GM23338 (cell line): ENCODE measurements around the gene TNIP3. TPM values are rescaled to one million over a fixed set of nuclear protein-coding genes. Genes with fewer than 3 reads are reported as not detected.

Experiments
- ATAC-seq: fragments of 200-7000 bp; cut with Tn5 transposase; 3 replicates; pipeline ENCODE4 v1.9.1; 2020
- DNase-seq: peaks from one replicate; pipeline ENCODE4 v3.0.0-alpha.2; 2015; ENCODE audit warnings: low spot score
- H2AFZ ChIP-seq: fragments of 200-600 bp; sonication (generic); 2 replicates; pipeline ENCODE4 v1.8.0; 2016; ENCODE audit warnings: antibody characterized with exemption, mild to moderate bottlenecking, moderate library complexity
- H3F3A ChIP-seq: fragments of 200-600 bp; sonication (generic); replicated peaks from 2 replicates; pipeline ENCODE4 v1.8.0; 2017; ENCODE audit warnings: antibody characterized with exemption, mixed run types, low read depth
- H3K27ac ChIP-seq: fragments of 200-600 bp; sonication (generic); 2 replicates; pipeline ENCODE4 v1.6.1; 2016; ENCODE audit warnings: low read depth
- H3K27me3 ChIP-seq: fragments of 200-600 bp; sonication (generic); 2 replicates; pipeline ENCODE4 v1.8.0; 2016; ENCODE audit warnings: mild to moderate bottlenecking, mixed run types, moderate library complexity; ENCODE audit not compliant: insufficient read depth
- H3K36me3 ChIP-seq: fragments of 200-600 bp; sonication (generic); 2 replicates; pipeline ENCODE4 v1.8.0; 2016; ENCODE audit warnings: mild to moderate bottlenecking; ENCODE audit not compliant: insufficient read depth
- H3K4me1 ChIP-seq: fragments of 200-600 bp; sonication (generic); 2 replicates; pipeline ENCODE4 v1.8.0; 2016; ENCODE audit warnings: mild to moderate bottlenecking, moderate library complexity; ENCODE audit not compliant: insufficient read depth
- H3K4me2 ChIP-seq: fragments of 200-600 bp; sonication (generic); 2 replicates; pipeline ENCODE4 v1.7.1; 2017; ENCODE audit warnings: mixed run types
- H3K4me3 ChIP-seq: fragments of 200-600 bp; sonication (generic); 2 replicates; pipeline ENCODE4 v1.6.1; 2016; ENCODE audit warnings: mixed run types
- H3K79me2 ChIP-seq: fragments of 200-600 bp; sonication (generic); replicated peaks from 2 replicates; pipeline ENCODE4 v1.8.0; 2017; ENCODE audit warnings: mild to moderate bottlenecking; ENCODE audit not compliant: insufficient read depth
- H3K9me2 ChIP-seq: fragments of 200-600 bp; sonication (generic); 2 replicates; pipeline ENCODE4 v1.8.0; 2017; ENCODE audit not compliant: insufficient read depth
- H4K20me1 ChIP-seq: fragments of 200-600 bp; sonication (generic); replicated peaks from 2 replicates; pipeline ENCODE4 v1.8.0; 2017; ENCODE audit warnings: mild to moderate bottlenecking; ENCODE audit not compliant: insufficient read depth
- H3K27ac Mint-ChIP-seq: 2 replicates; pipeline ENCODE4 v1.8.0; 2020; ENCODE audit warnings: inconsistent platforms, mild to moderate bottlenecking, moderate library complexity, mixed read lengths
- H3K27me3 Mint-ChIP-seq: 3 replicates; pipeline ENCODE4 v1.8.0; 2022; ENCODE audit warnings: low read depth, mild to moderate bottlenecking, moderate library complexity, mixed read lengths, inconsistent platforms; ENCODE audit not compliant: insufficient read depth, poor library complexity
- H3K36me3 Mint-ChIP-seq: 3 replicates; pipeline ENCODE4 v1.8.0; 2021; ENCODE audit warnings: low read depth, mild to moderate bottlenecking, inconsistent platforms, moderate library complexity, mixed read lengths
- H3K4me1 Mint-ChIP-seq: 3 replicates; pipeline ENCODE4 v1.8.0; 2020; ENCODE audit warnings: mild to moderate bottlenecking, inconsistent platforms, mixed read lengths
- H3K4me3 Mint-ChIP-seq: 3 replicates; pipeline ENCODE4 v1.8.0; 2021; ENCODE audit warnings: moderate library complexity, mild to moderate bottlenecking, inconsistent platforms, mixed read lengths
- H3K9me3 Mint-ChIP-seq: 3 replicates; pipeline ENCODE4 v1.8.0; 2020; ENCODE audit warnings: moderate library complexity, mild to moderate bottlenecking, inconsistent platforms, mixed read lengths
- CREB1 ChIP-seq: fragments of 250-450 bp; sonication (Bioruptor Pico); IDR thresholded peaks from 2 replicates; pipeline ENCODE4 v1.5.0; 2020; ENCODE audit warnings: low read depth, mild to moderate bottlenecking, moderate library complexity
- CTCF ChIP-seq, 2 experiments: fragments of 200-600 bp in 1 of 2; sonication (generic) in 1 of 2; conservative IDR thresholded peaks; 2 replicates each; pipeline versions ENCODE4 v1.5.1 to v1.6.1; 2016 to 2017; ENCODE audit warnings: antibody characterized with exemption in 2 of 2, low read depth in 2 of 2, mild to moderate bottlenecking in 2 of 2, moderate library complexity in 1 of 2
- EZH2 ChIP-seq: fragments of 200-600 bp; sonication (generic); IDR thresholded peaks from one replicate; pipeline ENCODE4 v1.8.0; 2017; ENCODE audit warnings: antibody characterized with exemption, mild to moderate bottlenecking, low read depth; ENCODE audit not compliant: unreplicated experiment
- EZH2phosphoT487 ChIP-seq: fragments of 200-600 bp; sonication (generic); IDR thresholded peaks from one replicate; pipeline ENCODE4 v1.8.1; 2018; ENCODE audit warnings: antibody characterized with exemption; ENCODE audit not compliant: unreplicated experiment
- JUNB ChIP-seq: IDR thresholded peaks from one replicate; pipeline ENCODE4 v1.6.1; 2016; ENCODE audit warnings: antibody characterized with exemption; ENCODE audit not compliant: unreplicated experiment
- NANOG ChIP-seq: IDR thresholded peaks from 2 replicates; pipeline ENCODE4 v1.6.1; 2016; ENCODE audit warnings: antibody characterized with exemption, borderline replicate concordance
- POLR2AphosphoS5 ChIP-seq: IDR thresholded peaks from 2 replicates; pipeline ENCODE4 v1.6.1; 2016; ENCODE audit warnings: antibody characterized with exemption, low read depth
- REST ChIP-seq: IDR thresholded peaks from one replicate; pipeline ENCODE4 v1.6.1; 2018; ENCODE audit warnings: antibody characterized with exemption; ENCODE audit not compliant: unreplicated experiment
- ZNF114 ChIP-seq: fragments of 250-450 bp; sonication (Bioruptor Pico); IDR thresholded peaks from 2 replicates; pipeline ENCODE4 v1.5.0; 2020; ENCODE audit warnings: mild to moderate bottlenecking, moderate library complexity
- ZNF331 ChIP-seq: fragments of 250-450 bp; sonication (Bioruptor Pico); IDR thresholded peaks from 2 replicates; pipeline ENCODE4 v1.5.0; 2020; ENCODE audit warnings: low read depth, mild to moderate bottlenecking, moderate library complexity
- ZNF462 ChIP-seq: fragments of 250-450 bp; sonication (Bioruptor Pico); IDR thresholded peaks from 2 replicates; pipeline ENCODE4 v1.5.0; 2020; ENCODE audit warnings: mild to moderate bottlenecking, moderate library complexity
- polyA plus RNA-seq: library from polyadenylated mRNA; unstranded; fragments of >200 nt; fragmentation: Nextera tagmentation; extraction: Ambion mirVana; gene quantifications from 2 replicates; pipeline ENCODE4 v1.2.1, GENCODE V29; 2016
- total RNA-seq: library from RNA; depleted of rRNA; stranded (reverse); fragments of >200 nt; shearing (Covaris generic); gene quantifications from 2 replicates; pipeline ENCODE4 v1.2.3, GENCODE V29; 2014
- TF ChIP-seq, protein P1 (sequence below): IDR thresholded peaks from 2 replicates; pipeline ENCODE4 v1.6.1; 2016; ENCODE audit warnings: antibody characterized with exemption

TNIP3 gene
- total and polyA plus RNA-seq, 2 experiments from 2014 or later, result not detected

DNA sequence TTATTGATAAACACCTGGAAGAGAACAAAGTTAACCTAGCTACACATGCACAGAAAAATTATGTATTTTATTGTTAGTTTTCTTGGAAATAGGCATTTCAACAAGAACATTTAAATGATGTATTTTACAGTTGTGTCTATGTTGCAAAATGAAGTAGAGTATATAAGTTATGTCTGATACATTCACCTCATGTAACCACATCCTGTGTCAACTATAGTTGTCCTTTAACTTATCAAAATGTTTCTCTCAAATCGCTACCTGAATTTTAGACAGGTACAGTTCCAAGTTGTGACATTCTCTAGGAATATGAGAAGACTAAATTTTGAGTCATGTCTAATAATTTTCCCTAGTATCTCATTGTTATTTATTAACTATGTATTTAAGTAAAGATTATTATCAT, 27.2 kb upstream of the TNIP3 start:
- Histone ChIP-seq H3K79me2 (no peaks in the 10 kb centered on the region), H3F3A (no peaks in the 10 kb centered on the region), H3K9me2 (no peaks in the 10 kb centered on the region), H3K4me2 (no peak overlapping the region), H3K27ac (no peak overlapping the region), H4K20me1 (no peaks in the 10 kb centered on the region), H3K4me3 (no peak overlapping the region), H3K36me3 (no peaks in the 10 kb centered on the region), H3K27me3 (no peaks in the 10 kb centered on the region), H3K4me1 (peaks cover 13% of the 10 kb centered on the region; the same call in 1 of the 2 replicates), H2AFZ (no peak overlapping the region)
- Mint-ChIP-seq H3K4me1 (peaks cover 17% of the 10 kb centered on the region), H3K36me3 (no peaks in the 10 kb centered on the region), H3K4me3 (no peak overlapping the region), H3K27ac (no peak overlapping the region), H3K9me3 (no peaks in the 10 kb centered on the region), H3K27me3 (no peaks in the 10 kb centered on the region)
- ATAC-seq, result no peak
- no peak for DNase-seq
- TF ChIP-seq POLR2AphosphoS5 (no peak), ZNF331 (CRISPR knock-in tag) (no peak), ZNF114 (no peak), JUNB (no peak), CREB1 (CRISPR knock-in tag) (no peak), CTCF (conservative IDR thresholded peaks at IDR 0.05; ENCODE audit: low read depth in 2 of 2) (no peak), EZH2 (no peak), EZH2phosphoT487 (no peak), ZNF462 (CRISPR knock-in tag) (no peak), REST (no peak), NANOG (no peak)
- TF ChIP-seq, protein P1, sequence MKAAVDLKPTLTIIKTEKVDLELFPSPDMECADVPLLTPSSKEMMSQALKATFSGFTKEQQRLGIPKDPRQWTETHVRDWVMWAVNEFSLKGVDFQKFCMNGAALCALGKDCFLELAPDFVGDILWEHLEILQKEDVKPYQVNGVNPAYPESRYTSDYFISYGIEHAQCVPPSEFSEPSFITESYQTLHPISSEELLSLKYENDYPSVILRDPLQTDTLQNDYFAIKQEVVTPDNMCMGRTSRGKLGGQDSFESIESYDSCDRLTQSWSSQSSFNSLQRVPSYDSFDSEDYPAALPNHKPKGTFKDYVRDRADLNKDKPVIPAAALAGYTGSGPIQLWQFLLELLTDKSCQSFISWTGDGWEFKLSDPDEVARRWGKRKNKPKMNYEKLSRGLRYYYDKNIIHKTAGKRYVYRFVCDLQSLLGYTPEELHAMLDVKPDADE, result no peak
